ENCODE data around the gene PLEKHS1. TPM values are rescaled to one million over a fixed set of nuclear protein-coding genes. Genes with fewer than 3 reads are reported as not detected.
"Not testable (repeated sequence)": the region's sequence is repeated elsewhere in the genome, so short reads cannot be mapped to it uniquely, and the experiment has no call there.

PLEKHS1 gene
- total RNA-seq, 1 experiment from 2014 or later = 0.21 TPM

GRCh38 chr10:113770346-113770745 lies 18.9 kb downstream of the PLEKHS1 start:
- Histone ChIP-seq H3K9me3 (ENCODE audit: control insufficient read depth, insufficient read depth, low read depth, low read length) (no peaks in the 10 kb centered on the region), H3K4me3 (ENCODE audit: low read depth in 2 of 2, low read length in 2 of 2) (no peak overlapping the region), H3K4me1 (ENCODE audit: control insufficient read depth, insufficient read depth, low read length) (no peaks in the 10 kb centered on the region), H3K27me3 (ENCODE audit: control insufficient read depth, insufficient read depth, low read length) (peaks cover 59% of the 10 kb centered on the region), H3K36me3 (ENCODE audit: control insufficient read depth, insufficient read depth, low read length) (peaks cover under 1% of the 10 kb centered on the region; the same call in 1 of the 2 replicates), H3K27ac (ENCODE audit: low read length) (no peak overlapping the region)
- ChIA-PET POLR2A (no interaction called here), CTCF (no interaction called here)
- intact Hi-C loops (cut with micrococcal nuclease; ENCODE audit: unreplicated experiment) (no loop called here), in situ Hi-C loops (cut with HindIII; ENCODE audit: low pct_unique_long_range_greater_than_20kb, low sequenced_read_pairs) (no loop called here)
- DNase-seq (ENCODE audit: low read depth, low spot score) = no peak
- ATAC-seq = no peak
- no peak for TF ChIP-seq CTCF (IDR thresholded peaks at IDR 0.05)
- no peak for TF ChIP-seq TCF7L2 (IDR thresholded peaks at IDR 0.05; ENCODE audit: low read depth, low read length)
- TF ChIP-seq POLR2AphosphoS5 (IDR thresholded peaks at IDR 0.05; ENCODE audit: low read depth, low read length) = no peak
- TF ChIP-seq REST (IDR thresholded peaks at IDR 0.05; ENCODE audit: insufficient read depth in 1 of 2, low read depth in 2 of 2, low read length in 1 of 2) = no peak
- no TSS peak for BruUV-seq (replicated peaks)

GRCh38 chr10:113771131-113771530 lies 19.6 kb downstream of the PLEKHS1 start:
- in situ Hi-C loops (cut with HindIII; ENCODE audit: low pct_unique_long_range_greater_than_20kb, low sequenced_read_pairs); BruUV-seq (replicated peaks); H3K4me3 ChIP-seq (ENCODE audit: low read depth in 2 of 2, low read length in 2 of 2); H3K27ac ChIP-seq (ENCODE audit: low read length); CTCF ChIA-PET; POLR2A ChIA-PET; H3K36me3 ChIP-seq (ENCODE audit: control insufficient read depth, insufficient read depth, low read length); H3K4me1 ChIP-seq (ENCODE audit: control insufficient read depth, insufficient read depth, low read length); H3K9me3 ChIP-seq (ENCODE audit: control insufficient read depth, insufficient read depth, low read depth, low read length); intact Hi-C loops (cut with micrococcal nuclease; ENCODE audit: unreplicated experiment); DNase-seq (ENCODE audit: low read depth, low spot score); ATAC-seq: not testable (repeated sequence)
- H3K27me3 ChIP-seq (ENCODE audit: control insufficient read depth, insufficient read depth, low read length) = peaks cover 58% of the 10 kb centered on the region

GRCh38 chr10:113775686-113776294 lies 24.3 kb downstream of the PLEKHS1 start:
- Histone ChIP-seq H3K4me1 (ENCODE audit: control insufficient read depth, insufficient read depth, low read length) (no peaks in the 10 kb centered on the region), H3K4me3 (ENCODE audit: low read depth in 2 of 2, low read length in 2 of 2) (no peak overlapping the region), H3K27ac (ENCODE audit: low read length) (no peak overlapping the region), H3K36me3 (ENCODE audit: control insufficient read depth, insufficient read depth, low read length) (no peaks in the 10 kb centered on the region), H3K9me3 (ENCODE audit: control insufficient read depth, insufficient read depth, low read depth, low read length) (no peaks in the 10 kb centered on the region), H3K27me3 (ENCODE audit: control insufficient read depth, insufficient read depth, low read length) (peaks cover 21% of the 10 kb centered on the region)
- ChIA-PET CTCF (no interaction called here), POLR2A (no interaction called here)
- BruUV-seq (replicated peaks) = no TSS peak
- in situ Hi-C loops (cut with HindIII; ENCODE audit: low pct_unique_long_range_greater_than_20kb, low sequenced_read_pairs) = no loop called here
- intact Hi-C loops (cut with micrococcal nuclease; ENCODE audit: unreplicated experiment) = no loop called here
- no peak for DNase-seq (ENCODE audit: low read depth, low spot score)
- no peak for ATAC-seq
- TF ChIP-seq POLR2AphosphoS5 (IDR thresholded peaks at IDR 0.05; ENCODE audit: low read depth, low read length) (no peak), TCF7L2 (IDR thresholded peaks at IDR 0.05; ENCODE audit: low read depth, low read length) (no peak), REST (IDR thresholded peaks at IDR 0.05; ENCODE audit: insufficient read depth in 1 of 2, low read depth in 2 of 2, low read length in 1 of 2) (no peak)

Data from Panc1 (cell line).